HG03457 (cell line): Measurements from ENCODE around the gene TTBK1.

Experiments
- ATAC-seq: cut with Tn5 transposase; IDR thresholded peaks from one replicate; pipeline ENCODE4 v1.9.1; 2021; ENCODE audit warnings: moderate number of reproducible peaks; ENCODE audit not compliant: unreplicated experiment

Gene TTBK1

DNA sequence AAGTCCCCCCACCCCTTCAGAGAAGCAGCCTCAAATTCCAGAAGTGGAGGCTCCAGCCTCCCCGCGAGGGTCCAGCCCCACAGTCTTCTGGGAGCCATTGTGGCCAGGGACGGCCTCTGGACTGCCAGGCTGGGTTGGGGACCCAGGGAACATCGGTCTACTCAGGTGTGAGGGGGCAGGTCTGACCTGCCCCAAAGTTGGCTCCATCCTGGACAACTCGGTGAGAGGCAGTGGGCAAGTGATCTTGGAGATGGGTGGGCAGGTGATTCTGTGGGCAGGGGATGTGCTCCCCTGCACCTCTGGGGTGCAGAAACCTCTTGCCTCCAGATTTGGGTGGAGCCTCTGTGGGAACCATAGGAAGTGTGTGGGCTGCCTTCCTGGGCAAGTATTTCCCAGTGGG lies 42.6 kb downstream of the TTBK1 start:
- ATAC-seq: no peak

DNA sequence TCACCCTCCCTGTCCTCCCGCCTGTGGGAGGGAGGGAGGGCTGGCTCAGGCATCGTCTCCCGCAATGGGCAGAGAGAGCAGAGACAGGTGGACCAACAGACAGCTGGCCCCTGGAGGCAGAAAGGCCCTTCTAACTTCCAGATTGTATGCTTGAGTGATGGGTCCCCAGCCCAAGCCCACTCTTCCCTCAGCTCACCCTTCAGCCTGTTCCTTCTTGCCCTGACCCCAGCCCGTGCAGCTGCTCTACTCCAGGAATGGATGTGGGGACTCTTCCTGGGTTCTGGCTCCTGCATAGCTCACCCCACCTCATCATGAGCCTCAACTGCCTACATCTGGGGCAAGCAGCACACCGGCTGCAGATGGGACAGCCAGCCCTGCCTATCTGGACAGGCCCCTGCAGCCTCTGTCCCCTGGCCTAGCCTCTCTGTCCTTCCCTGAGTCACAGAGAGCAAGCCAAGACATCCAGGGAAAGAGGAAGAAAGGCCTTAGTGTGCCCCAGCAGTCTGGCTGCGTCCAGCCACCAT lies 43.2 kb downstream of the TTBK1 start:
- no peak for ATAC-seq

DNA sequence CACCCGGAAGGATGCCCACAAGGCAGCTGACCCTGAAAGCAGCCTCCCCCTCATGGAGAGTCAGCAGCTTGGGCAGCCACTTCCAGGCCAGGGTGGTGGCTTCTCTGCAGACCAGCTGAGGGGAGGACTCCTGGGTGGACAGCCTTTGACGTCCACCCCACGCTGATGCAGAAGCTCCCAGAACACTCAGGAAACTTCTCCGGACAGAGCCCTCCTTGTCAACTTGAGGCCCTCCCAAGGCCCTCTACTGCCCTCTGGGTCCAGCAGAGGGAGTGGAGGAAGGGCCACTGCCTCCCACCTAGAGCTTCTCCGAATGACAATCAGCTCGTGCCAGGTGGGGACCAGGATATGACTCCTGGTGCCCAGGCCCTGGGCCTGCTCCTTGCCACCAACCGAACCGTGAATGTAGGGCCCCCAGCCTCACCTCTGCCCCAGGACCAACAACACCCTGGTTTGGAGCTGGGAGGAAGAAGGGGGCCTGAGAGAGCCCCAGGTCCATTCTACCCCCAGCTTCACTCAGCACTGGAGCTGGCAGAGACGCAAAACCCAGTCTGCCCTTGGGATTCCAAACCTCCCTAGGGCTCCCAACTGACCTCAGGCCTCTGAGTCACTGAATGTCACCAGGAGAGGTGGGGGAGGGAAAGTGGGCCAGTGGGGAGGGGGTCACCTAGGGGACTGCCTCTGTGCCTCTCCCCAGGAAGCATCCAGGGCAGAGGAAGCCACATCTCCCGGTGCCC lies 43.9 kb downstream of the TTBK1 start:
- no peak for ATAC-seq

DNA sequence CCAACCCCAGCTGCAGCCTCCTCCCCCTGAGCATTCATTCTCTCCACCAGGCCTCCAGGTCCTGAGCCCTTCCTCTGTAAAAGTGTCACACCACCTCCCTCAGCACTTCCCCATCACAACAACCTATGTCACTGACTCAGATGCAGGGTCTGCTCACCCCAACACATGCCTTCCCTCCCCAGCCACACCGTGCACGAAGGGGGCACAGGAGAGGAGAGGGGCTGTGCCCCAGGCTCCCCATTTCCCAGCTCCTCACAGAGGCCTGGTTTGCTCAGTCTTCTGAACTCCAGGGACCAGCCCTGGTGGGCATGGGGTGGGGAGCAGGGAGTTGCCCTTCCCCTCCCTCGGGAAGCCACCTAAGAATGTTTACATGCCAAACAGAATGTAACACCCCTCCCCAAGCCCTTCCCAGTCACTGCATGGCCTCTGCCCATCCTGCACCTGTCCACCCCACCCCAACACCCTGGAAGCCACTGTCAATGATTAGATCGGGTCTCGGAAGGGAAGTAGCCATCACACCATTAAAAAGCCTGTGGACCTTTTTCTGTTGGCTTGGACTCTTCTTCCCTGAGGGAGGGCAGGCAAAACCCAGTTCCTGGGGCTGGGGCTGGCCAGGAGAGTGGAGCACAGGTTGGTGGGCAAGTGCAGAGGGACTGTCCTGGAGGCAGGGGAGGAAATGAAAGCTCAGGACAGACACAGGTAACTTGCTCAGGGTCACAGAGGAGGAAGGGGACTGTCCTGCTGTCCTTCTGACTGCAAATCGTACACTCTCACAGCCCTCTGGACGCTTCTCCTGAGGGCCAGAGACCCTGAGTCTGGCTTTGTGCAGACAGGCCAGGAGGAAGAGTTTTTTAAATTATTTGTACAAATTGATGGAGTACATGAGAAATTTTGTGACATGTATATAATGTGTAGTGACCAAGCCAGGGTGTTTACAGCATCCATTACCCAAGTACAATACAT lies 44.7 kb downstream of the TTBK1 start:
- no peak for ATAC-seq

DNA sequence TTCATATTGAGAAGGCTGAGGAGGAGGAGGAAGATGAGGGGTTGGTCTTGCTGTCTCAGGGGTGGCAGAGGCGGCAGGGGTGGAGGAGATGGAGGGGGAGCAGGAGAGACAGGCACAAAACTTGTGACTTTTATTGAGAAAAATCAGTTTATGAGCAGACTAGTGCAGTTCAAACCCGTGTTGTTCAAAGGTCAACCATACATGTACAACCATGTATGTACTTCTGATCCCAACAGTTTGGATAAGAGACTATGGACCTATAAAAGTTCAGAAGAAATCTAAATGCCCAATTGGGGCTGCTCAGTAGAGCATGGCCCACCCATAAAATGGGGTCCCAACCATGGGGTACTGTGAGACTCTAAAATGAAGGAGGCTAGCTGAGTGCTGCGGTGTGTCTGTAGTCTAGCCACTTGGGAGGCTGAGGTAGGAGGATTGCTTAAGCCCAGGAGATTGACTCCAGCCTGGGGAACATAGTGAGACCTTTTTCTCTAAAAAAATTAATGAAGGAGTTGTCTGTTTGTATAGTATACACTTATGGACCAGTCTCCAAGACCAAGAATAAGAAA lies 47.1 kb downstream of the TTBK1 start:
- no peak for ATAC-seq

DNA sequence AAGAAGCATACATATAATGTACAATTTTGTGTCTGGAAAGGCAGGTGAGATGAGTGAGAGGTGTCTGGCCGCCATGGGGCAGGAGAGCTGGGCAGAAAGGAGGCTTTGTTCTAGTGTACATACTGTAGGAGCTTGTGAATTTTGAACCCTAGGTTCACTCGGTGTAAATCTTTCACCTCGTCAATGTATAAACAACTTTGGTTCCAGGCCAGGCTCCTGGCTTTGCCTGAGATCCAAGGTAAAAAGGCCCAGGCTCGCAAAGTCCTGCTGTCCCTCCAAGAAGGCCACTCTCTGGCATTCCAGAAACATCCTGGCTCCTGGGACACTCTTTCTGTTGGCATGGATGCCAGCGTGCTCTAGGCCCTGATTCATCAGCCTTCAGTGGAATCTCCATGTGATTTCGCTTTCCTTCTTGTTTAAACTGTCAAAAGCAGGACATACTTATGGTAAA lies 47.6 kb downstream of the TTBK1 start:
- no peak for ATAC-seq

DNA sequence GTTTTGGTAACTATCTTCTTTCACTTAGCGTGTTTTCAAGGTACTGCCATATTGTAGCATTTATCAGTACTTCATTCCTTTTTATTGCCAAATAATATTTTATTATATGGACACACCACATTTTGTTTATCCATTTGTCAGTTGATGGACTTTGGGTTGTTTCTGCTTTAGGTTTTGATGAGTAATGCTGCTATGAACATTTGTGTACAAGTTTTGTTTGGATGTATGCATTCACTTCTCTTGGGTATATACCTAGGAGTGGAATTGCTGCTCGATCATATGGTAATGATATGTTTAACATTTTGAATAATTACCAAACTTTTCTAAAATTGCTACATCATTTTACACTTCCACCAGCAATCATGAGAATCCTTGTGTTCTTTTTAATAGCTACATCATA lies 48.4 kb downstream of the TTBK1 start:
- no peak for ATAC-seq

DNA sequence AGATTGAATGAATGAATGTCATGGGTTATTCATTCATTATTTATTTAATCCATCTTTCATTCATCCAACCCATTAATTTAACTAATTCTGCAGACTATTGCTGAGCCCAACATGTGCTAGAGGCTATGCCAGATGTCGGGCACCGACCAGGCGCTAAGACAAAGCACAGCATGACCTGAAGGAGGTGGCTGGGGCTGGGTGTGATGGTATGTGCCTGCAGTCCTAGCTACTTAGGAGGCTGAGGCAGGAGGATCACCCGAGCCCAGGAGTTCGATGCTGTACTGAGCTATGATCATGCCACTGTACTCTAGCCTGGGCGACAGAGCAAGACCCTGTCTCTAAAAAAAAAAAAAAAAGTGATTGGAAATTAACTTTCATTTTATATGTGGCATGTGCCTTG lies 49.1 kb downstream of the TTBK1 start:
- no peak for ATAC-seq

DNA sequence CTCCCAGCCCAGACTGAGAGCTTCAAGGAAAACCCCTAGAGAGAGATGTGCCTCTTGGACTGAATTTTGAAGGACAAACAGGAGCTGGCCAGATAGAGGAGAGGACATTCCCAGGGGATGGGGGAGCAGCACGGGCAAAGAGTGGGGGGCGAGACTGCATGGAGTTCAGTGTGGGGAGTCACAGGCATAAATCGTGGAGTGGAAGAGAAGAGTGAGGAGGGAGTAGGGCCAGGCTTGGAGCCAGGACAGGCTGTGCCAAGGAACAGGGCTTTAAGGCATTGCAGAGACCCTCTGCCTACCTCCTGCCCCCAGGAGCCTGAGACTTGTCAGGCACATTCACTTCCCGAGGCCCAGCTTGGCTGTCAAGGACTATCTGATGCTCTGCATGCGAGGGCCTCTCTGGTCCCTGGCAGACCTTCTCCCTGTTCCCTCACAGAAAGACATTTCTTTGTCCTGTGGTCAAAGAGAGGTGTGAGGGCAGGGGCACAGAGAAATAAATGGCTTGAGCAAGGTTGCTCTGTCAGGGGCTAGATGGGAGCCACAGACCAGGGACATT lies 49.6 kb downstream of the TTBK1 start:
- ATAC-seq: no peak

DNA sequence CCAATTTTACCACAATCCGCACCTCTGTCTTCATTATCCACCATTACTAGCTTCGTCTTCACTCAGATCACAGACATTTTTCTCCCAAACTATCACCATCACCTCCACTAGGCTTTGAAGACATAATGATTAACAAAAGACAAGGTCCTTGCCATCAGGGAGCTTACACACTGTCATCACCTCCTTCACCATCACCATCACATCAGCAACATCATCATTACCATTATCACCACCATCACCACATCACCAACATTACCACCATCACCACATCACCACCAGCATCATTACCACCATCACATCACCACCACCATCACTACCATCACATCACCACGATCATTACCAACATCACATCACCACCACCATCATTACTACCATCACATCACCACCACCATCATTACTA lies 50.4 kb downstream of the TTBK1 start:
- ATAC-seq: no peak

DNA sequence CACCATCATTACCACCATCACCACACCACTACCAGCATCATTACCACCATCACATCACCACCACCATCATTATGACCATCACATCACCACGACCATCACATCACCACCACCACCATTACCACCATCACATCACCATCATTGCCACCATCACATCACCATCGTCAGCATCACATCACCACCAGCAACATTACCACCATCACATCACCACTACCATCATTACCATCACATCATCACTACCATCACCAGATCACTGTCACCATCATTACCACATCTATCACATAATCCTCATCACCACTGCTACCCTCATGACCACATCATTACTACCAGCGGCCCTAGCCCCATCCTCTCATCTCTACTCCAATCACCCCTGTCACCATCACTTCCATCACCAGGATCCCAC lies 51.3 kb downstream of the TTBK1 start:
- no peak for ATAC-seq

DNA sequence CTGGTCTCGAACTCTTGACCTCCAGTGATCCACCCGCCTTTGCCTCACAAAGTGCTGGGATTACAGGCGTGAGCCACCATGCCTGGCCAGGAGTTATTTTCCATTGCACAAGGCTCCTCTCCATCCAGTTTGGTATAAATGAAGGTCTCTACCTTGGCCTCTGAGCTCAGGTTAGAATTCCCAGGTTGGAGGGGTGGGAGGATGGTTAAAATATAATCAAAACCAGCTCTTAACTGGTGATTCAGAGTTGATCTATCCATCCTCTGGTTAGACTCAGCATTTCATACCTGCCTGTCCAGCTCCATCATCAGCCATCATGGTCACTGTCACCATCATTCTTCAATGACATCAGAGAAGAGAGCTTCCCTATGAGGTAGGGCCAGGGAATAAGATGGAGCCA lies 52.2 kb downstream of the TTBK1 start:
- ATAC-seq: no peak

DNA sequence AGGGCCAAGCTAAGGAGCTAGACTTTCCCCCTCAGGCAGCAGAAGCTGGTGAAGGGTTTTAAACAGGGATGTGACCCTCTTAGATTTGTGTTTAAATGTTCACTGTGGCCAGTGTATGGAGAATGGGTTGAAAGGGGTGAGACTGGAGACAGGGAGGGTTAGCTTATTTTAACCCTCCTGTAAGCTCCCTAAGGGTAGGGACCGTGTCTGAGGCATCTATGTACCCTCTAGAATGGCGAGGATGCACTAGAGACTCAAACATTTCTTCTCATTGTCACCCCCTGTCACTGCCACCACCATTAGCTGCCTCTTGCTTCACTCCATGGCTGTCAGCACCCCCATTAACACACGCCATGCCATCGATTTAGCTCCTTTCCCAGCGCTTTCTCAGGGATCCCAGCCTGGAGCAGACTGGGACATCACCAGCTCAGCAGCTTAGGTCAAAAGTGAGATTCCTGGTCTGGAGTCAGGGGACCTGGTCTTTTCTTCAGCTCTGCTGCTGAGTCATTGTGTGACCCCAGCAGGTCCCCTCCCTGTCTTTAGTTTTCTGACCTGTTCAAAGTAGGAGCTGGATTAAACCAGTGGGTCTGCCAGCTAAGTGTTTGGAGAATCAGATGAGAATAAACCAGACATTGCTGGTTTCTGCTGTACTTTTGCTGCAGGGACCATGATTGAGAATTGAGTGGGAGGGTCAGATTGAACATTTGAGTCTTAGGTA lies 53.7 kb downstream of the TTBK1 start:
- ATAC-seq: no peak

DNA sequence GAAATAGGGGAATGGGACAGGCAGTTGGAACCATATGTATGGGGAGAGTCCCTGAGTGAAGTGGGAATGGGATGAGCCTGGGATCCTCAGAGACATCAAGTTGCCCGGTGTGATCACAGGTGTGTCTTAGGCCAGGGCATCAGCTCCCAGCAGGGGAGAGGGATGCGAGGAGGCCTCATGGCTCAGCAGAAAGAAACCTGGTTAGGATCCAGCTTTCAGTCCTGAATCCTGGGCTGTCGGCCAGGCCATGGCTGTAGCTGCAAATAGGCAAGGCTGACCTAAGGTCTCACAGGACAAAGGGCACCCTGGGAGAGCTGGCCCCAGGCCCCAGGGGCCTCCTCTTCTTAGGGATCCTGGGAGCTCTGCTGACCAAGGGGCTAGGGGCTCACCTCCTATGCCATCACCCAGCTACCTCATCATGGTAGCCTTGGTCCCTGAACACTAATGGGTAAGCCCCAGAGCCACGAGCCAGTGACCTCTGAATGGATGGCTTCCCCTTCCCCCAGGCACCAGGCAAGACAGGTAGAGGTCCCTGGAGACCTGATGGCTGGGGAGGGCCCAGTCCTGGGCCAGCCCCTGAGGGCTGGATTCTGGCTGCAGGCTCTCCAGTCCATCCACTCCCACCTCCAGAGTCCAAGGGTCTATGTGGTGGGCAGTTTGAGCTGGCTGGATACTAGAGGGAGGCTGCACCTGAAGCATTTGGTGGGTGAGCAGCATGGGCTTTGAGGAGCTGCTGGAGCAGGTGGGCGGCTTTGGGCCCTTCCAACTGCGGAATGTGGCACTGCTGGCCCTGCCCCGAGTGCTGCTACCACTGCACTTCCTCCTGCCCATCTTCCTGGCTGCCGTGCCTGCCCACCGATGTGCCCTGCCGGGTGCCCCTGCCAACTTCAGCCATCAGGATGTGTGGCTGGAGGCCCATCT lies 54.6 kb downstream of the TTBK1 start, which contains the start of gene SLC22A7:
Gene SLC22A7 (plus strand): TSS at position 617 of the 921 bp plus-strand sequence. CDS start 99 bp downstream, at position 716.
- no peak for ATAC-seq

DNA sequence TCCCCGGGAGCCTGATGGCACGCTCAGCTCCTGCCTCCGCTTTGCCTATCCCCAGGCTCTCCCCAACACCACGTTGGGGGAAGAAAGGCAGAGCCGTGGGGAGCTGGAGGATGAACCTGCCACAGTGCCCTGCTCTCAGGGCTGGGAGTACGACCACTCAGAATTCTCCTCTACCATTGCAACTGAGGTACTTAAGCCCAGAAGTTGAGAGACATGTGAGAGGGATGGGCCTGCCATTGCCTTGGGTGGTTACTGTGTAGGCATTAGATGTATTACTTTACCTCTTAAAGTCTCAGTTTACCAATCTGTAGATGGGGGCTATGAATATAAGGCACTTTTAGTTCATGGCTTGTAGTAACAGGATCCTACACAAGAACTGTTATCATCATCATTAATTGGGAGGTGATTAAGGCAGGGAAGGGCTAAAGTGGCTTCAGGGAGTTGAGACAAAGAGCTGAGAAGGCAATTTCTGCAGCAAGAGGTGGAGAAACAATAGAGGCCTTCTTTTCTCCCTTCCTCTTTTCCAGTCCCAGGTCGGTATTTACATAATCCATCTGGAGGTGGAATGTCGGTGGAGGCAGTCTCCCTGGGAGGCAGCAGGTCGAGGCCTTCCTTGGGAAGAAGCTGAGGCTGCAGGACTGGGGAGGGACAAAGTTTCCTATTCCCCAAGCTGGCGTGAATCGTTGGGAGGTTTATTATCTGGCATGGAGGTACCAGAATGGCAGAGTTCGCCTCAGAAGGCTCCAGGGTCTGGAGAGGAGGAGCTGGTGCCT lies 55.5 kb downstream of the TTBK1 start:
- ATAC-seq: no peak

DNA sequence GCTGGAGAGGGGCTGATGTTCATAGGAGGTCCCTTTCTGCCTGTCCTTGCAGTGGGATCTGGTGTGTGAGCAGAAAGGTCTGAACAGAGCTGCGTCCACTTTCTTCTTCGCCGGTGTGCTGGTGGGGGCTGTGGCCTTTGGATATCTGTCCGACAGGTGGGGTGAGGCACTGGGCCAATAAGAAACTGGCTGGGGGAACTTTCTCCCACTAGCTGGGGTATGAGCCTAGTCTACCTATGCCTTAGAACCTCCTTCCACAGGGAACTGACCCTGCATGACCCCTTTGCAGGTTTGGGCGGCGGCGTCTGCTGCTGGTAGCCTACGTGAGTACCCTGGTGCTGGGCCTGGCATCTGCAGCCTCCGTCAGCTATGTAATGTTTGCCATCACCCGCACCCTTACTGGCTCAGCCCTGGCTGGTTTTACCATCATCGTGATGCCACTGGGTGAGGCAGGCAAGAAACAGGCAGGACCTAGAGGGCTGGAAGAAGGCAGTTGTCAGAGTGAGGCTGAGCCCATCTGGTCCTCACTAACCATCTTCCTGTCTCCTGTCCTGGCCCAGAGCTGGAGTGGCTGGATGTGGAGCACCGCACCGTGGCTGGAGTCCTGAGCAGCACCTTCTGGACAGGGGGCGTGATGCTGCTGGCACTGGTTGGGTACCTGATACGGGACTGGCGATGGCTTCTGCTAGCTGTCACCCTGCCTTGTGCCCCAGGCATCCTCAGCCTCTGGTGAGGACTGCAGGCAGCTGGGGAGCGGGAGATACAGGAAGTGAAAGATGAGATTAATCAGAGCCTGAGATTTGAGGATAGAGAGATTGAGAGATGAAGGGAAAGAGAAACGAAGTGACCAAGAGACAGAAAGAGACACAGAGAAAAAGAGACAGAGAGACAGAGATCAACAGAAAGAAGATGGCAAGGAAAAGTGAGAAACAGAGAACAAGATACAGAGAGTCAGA lies 56.3 kb downstream of the TTBK1 start:
- ATAC-seq: no peak

DNA sequence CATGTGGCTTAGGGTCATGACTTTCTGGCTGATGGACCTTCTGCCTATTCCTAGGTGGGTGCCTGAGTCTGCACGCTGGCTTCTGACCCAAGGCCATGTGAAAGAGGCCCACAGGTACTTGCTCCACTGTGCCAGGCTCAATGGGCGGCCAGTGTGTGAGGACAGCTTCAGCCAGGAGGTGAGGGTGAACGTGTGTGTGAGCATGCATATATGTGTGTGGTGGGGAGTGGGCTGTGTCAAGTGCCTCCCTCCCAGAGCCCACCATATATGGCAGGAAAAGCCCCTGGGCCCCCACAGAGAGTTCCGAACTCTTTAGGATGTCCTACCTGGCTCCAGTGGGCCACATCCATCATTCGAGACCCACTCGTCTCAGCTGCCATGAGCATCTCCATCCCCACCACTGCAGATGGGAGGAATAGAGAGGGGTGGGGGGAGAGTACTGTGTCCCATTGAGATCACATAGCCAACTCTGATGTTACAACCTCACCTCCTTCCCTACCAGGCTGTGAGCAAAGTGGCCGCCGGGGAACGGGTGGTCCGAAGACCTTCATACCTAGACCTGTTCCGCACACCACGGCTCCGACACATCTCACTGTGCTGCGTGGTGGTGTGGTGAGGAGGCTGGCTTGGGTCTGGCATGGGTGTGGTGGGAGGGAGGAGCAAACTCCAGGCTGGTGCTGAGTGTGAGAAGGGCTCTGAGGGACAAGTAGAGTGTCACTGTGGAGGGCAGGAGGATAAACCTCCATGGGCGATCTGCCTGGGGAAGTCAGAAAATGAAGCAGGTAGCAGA lies 58.0 kb downstream of the TTBK1 start:
- ATAC-seq: no peak
